ENCODE data around the gene PPP3CA. TPM values are rescaled to one million over a fixed set of nuclear protein-coding genes. Genes with fewer than 3 reads are reported as not detected.

The PPP3CA gene
- total and polyA plus RNA-seq, 2 of the 8 experiments (the other 6 are each of a cell fraction or from before 2014, with no cell fraction given), result 7.9 to 35.0 TPM

DNA sequence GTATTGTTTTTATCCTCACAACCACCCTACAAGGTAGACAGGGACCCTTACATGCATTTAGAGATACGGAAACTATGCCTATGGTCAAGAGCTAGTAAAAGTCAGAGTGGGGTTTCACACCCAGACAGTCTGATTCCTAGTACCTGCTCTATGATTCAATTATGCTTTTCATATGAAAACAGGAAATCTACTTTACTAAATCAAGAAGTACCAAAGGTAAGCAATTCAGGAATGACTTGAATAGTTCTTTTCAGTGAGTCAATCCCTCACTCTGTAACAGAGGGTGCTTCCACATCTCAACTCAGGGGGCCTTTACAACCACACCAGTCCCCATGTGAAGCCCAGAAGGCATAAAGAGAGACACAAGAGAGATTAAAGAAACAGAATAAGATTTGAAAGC, 191.4 kb downstream of the PPP3CA start (continued):
- TF ChIP-seq SIX5 (IDR thresholded peaks at IDR 0.05; ENCODE audit: low read depth, low read length) (no peak), TEAD4 (IDR thresholded peaks at IDR 0.05; ENCODE audit: low read depth, low read length) (no peak), FOSL1 (IDR thresholded peaks at IDR 0.05; ENCODE audit: insufficient read depth, low read depth, low read length) (no peak), CHD1 (IDR thresholded peaks at IDR 0.05; ENCODE audit: low read depth, low read length) (no peak), SP4 (IDR thresholded peaks at IDR 0.05; ENCODE audit: low read length) (no peak), TAF1 (IDR thresholded peaks at IDR 0.05; ENCODE audit: low read depth, low read length) (no peak), POLR2A (IDR thresholded peaks at IDR 0.05; ENCODE audit: control extremely low read depth in 1 of 2, low read depth in 2 of 2, low read length in 2 of 2) (no peak)

Measured in H1 (cell line).